Measurements from ENCODE around the gene ABHD16B. TPM values are rescaled to one million over a fixed set of nuclear protein-coding genes. Genes with fewer than 3 reads are reported as not detected.

ABHD16B gene
- total and polyA plus RNA-seq, 2 of the 13 experiments (the other 11 are each of a cell fraction or from before 2014, with no cell fraction given), result not detected

DNA sequence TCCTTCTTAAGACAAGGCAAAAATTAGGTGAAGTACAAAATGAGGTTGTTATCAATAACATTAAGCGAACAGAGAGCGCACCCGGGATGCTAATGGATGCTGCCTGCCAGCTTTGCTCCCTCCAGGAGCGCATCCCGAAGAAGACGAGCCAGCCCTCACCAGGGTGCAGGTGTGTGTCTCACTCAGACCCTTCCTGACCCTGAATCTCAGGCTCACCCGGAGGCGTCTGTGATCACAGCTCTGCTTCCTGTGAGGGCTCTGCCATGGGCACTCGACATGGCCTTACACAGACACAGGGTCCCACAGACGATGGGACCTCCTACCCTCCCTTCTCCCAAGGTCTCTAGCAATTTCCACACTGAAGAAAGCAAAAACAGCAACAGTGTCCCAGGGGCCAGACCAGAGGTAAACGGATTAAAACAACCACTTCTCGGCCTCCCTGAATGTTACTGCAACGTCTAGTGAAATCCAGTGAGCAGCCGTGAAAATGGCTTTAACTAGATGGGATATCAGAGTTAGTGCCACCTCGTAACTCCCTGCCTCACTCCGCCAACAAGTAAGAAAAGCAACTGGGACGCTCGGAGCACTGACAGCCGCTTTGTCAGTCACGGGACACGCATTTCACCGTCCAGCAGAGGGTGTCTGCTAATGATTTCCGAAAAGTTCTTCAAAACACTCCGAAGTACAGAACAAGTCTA is 41.9 kb upstream of the ABHD16B start (continued):
- TF ChIP-seq, protein P1, sequence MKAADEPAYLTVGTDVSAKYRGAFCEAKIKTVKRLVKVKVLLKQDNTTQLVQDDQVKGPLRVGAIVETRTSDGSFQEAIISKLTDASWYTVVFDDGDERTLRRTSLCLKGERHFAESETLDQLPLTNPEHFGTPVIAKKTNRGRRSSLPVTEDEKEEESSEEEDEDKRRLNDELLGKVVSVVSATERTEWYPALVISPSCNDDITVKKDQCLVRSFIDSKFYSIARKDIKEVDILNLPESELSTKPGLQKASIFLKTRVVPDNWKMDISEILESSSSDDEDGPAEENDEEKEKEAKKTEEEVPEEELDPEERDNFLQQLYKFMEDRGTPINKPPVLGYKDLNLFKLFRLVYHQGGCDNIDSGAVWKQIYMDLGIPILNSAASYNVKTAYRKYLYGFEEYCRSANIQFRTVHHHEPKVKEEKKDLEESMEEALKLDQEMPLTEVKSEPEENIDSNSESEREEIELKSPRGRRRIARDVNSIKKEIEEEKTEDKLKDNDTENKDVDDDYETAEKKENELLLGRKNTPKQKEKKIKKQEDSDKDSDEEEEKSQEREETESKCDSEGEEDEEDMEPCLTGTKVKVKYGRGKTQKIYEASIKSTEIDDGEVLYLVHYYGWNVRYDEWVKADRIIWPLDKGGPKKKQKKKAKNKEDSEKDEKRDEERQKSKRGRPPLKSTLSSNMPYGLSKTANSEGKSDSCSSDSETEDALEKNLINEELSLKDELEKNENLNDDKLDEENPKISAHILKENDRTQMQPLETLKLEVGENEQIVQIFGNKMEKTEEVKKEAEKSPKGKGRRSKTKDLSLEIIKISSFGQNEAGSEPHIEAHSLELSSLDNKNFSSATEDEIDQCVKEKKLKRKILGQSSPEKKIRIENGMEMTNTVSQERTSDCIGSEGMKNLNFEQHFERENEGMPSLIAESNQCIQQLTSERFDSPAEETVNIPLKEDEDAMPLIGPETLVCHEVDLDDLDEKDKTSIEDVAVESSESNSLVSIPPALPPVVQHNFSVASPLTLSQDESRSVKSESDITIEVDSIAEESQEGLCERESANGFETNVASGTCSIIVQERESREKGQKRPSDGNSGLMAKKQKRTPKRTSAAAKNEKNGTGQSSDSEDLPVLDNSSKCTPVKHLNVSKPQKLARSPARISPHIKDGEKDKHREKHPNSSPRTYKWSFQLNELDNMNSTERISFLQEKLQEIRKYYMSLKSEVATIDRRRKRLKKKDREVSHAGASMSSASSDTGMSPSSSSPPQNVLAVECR (CRISPR knock-in tag; IDR thresholded peaks at IDR 0.05; ENCODE audit: borderline replicate concordance), result peak; percentile 47
- peak; percentile 61 for TF ChIP-seq ERF (CRISPR knock-in tag; IDR thresholded peaks at IDR 0.05)
- 0 out of 2 replicates have a peak, but pooled peaks have one; percentile 27 for TF ChIP-seq MIER3 (CRISPR knock-in tag; IDR thresholded peaks at IDR 0.05; ENCODE audit: borderline replicate concordance)
- peak; percentile 48; the same call in 1 of the 2 replicates for TF ChIP-seq ZNF891 (CRISPR knock-in tag; IDR thresholded peaks at IDR 0.05)
- 0 out of 2 replicates have a peak, but pooled peaks have one; percentile 34 for TF ChIP-seq ZNF879 (CRISPR knock-in tag; IDR thresholded peaks at IDR 0.05)
- TF ChIP-seq NFRKB (IDR thresholded peaks at IDR 0.05), result no peak
- peak; percentile 20; the same call in 1 of the 2 replicates for TF ChIP-seq ZNF274 (CRISPR knock-in tag; IDR thresholded peaks at IDR 0.05)
- TF ChIP-seq RFXANK (CRISPR knock-in tag; IDR thresholded peaks at IDR 0.05), result 0 out of 2 replicates have a peak, but pooled peaks have one; percentile 49
- TF ChIP-seq ZBTB21 (CRISPR knock-in tag; IDR thresholded peaks at IDR 0.05), result no peak
- 0 out of 2 replicates have a peak, but pooled peaks have one; percentile 12 for TF ChIP-seq ARID5B (CRISPR knock-in tag; IDR thresholded peaks at IDR 0.05)
- TF ChIP-seq ZFP36L2 (CRISPR knock-in tag; IDR thresholded peaks at IDR 0.05), result no peak
- TF ChIP-seq ZNF670 (CRISPR knock-in tag; IDR thresholded peaks at IDR 0.05; ENCODE audit: borderline replicate concordance), result no peak
- TF ChIP-seq DPF2 (CRISPR knock-in tag; IDR thresholded peaks at IDR 0.05; ENCODE audit: borderline replicate concordance, low read depth), result 0 out of 2 replicates have a peak, but pooled peaks have one; percentile 9
- TF ChIP-seq NFE2L2 (IDR thresholded peaks at IDR 0.05; ENCODE audit: low read length), result no peak
- TF ChIP-seq MYNN (CRISPR knock-in tag; IDR thresholded peaks at IDR 0.05; ENCODE audit: low read depth), result no peak
- 0 out of 2 replicates have a peak, but pooled peaks have one; percentile 28 for TF ChIP-seq ELF3 (CRISPR knock-in tag; IDR thresholded peaks at IDR 0.05)
- no peak for TF ChIP-seq U2AF2 (IDR thresholded peaks at IDR 0.05; ENCODE audit: low read depth, low read length)

Data from HepG2 (cell line).